ENCODE results near the gene CHRNB4.

CHRNB4 gene

DNA sequence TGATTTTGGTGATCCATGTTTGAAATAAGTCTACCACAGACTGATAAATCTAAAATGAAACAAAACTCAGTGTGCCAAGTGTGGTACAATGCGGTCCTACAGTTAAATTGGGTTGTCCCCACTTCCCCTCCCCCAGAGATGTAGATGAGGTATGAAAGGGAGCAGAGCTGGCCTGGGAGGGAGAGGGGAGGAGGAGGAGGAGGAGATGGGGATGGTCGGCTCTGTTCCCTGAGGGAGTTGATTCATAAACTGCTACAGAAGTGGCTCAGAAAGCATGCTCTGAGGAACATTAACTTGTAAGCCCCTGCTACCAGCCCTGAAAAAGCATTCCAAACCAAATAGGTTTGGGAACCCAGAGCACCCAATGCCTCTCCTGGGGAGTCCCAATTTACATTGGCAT, 28.0 kb upstream of the CHRNB4 start:
- DNase-seq (ENCODE audit: low read depth, low spot score), result no peak

DNA sequence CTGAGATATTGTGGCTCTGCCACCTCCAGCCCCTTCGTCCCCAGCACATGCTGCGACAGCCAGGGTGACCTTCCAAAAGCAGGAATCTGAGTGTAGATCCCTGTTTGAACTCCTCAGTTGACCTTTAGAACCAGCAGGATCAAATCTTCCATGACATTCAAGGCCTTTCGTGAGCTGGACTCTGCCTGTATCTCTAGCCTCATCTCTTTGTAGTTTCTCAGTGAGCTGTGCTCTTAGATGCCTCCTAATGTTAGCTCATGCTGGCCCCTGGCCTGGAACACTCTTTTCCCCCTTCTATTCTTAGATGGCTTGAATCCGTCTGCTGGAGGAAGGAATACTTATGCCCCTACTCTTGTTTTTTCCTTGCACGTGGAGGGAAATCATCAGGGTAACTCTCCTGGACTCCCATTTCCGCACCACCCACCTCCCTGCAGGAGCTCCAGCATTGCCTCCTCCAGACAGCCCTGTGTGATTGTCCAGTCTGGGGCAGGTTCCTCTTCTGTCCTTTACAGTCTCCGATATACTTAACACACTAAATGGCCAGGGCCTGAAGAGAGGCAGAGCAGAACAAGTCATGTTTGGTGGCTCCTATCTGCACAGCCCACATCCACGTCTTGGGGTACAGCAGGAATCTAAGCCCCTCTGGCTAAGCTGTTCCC, 26.7 kb upstream of the CHRNB4 start:
- no peak for DNase-seq (ENCODE audit: low read depth, low spot score)

DNA sequence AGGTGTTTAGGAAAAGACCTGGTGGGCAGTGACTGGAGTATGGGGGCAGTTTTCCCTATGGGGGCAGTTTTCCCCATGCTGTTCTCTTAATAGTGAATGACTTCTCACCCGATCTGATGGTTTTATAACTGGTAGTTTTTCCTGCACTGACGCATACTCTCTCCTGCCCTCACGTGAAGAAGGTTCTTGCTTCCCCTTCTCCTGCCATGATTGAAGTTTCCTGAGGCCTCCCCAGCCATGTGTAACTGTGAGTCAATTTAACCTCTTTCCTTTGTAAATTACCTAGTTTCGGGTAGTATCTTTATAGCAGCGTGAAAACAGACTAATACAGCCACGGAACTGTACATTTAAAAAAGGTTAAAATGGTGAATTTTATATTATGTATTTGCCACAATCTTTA, 25.0 kb upstream of the CHRNB4 start:
- no peak for DNase-seq (ENCODE audit: low read depth, low spot score)

DNA sequence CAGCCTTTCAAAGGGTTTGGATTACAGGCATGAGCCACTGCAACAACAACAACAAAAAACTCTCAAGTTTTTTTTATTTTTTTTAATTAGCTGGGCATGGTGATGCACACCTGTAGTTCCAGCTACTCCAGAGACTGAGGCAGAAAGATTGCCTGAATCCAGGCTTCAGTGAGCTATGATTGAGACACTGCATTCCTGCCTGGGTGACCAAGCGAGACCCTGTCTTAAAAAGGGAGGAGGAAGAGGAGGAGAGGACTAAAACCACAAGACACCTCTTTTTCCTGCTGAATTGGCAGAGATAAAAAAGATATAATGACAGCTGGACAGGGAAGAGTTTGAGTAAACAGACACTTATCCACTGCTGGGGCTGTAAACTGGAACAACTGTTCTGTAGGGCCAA, 22.7 kb upstream of the CHRNB4 start:
- DNase-seq (ENCODE audit: low read depth, low spot score), result no peak

DNA sequence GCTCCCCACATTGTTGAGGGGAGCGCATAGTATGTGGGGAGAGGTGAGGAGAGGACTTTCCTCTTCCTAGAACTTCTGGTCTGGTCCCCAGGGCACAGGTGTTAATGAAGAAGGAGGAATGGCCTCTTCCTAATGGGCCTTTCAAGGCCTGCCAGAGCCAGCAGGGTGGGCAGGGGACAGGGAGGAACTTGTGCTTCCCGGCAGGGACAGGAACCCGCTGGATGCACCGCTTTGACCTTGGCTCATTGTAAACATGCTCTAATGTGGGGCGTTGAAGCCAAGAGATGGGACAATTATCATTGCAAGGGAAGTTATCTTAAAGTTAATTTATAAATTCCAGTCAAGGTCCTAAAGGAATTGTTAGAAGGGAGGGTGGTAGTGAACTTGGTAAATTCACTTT, 21.0 kb upstream of the CHRNB4 start:
- DNase-seq (ENCODE audit: low read depth, low spot score), result no peak

DNA sequence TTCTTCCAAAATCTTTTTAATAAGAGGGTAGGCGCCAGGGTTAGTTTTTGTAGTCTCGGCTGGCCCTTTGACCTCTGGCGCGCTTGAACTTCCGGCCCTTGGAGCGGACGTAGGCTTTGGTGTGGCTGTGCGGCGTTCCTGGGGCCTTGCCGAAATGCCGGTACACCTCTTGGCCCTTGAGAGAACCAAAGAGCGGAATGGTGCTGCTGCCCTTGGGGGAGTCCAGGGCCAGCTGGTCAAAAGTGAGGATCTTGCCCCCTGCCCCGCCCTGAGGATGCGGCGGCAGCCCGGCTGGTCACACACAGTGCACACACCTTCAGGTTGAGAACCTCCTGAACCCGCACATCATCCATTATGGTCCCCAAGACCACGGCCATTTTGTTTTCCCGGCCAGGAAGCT, 20.0 kb upstream of the CHRNB4 start:
- no peak for DNase-seq (ENCODE audit: low read depth, low spot score)

DNA sequence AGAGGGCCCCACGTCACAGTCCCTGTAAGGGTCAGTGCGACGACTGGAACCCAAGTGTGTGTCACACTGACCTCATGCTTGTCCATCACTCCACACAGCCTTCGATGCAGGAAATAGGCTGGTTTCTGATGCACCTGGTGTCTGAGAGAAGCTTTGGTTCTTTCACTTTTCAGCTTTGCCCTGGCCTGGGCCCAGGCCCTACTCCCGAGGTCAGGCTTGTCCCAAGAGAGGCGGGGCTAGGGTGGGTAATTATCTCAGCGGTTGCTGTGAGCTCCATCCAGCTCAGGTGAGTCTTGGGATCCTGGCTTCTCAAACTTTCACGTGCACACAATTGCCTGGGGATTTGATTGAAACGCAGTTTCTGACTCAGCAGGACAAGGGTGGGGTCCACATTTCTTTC, 19.6 kb upstream of the CHRNB4 start:
- DNase-seq (ENCODE audit: low read depth, low spot score), result no peak

DNA sequence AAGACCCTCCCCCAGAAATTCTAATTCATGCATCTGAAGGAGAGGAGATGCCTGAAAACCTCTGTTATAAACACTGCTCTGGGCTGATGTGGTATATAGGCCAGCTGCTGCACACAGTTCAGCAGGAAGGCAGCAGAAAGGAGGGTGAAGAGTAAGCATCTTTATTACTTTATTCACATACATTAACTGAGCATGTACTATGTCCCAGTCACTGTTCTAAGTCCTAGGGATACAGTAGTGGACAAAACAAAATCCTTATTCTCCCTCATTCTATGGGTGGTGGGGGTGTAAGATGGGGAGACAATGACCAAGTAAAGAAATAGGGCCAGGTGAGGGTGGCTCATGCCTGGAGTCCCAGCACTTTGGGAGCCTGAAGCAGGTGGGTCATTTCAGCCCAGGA, 17.8 kb upstream of the CHRNB4 start:
- no peak for DNase-seq (ENCODE audit: low read depth, low spot score)

DNA sequence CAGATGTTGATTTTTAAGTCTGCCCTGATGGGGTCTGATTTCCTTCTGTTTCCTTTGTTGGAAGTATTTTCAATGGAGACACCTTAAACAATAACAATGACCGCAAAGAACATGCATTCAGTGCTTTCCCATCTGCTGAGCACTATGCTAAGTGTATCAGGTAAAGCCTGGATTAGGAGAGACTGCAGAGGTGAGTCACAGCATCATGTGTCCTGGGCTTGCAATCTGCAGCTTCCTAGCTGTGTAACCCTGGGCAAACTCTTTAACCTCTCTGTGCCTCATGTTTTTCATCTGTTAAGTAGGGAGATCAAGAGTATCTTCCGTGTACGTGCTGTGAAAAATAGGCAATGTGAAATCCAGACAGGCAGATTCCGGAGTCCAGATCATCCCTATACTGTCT, 13.3 kb upstream of the CHRNB4 start:
- no peak for DNase-seq (ENCODE audit: low read depth, low spot score)

DNA sequence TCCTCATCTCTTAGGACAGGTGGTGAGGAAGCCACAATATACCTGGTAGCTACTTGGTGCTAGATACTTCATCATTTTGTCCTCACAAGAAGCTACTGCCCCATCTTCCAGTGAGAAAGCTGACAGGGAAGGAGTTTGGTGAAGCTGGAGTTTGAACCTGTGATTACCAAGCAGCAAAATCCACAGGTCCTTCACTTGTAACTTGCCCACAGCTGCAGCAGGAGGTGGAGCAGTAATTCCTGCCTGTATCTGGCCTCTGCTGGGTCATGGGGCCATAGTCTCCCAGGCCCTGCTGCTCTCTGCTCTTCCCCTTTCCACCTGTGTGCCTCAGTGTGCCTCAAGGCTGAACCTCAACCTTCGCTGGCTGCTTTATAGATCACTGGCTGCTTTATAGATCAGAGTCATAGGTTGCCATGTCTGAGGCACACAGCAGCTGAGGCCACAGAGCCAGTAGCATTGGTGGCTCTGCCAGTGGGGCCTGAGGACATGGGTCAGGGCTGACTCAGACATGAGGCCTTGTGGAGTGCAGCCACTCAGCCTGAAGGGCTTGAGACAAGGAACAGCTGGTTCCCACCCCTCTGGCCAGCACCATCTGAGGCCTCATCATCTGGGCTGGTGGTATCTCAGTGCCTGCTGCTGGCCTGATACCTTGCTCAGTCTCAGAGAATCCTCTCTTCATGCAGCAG, 11.1 kb upstream of the CHRNB4 start:
- no peak for DNase-seq (ENCODE audit: low read depth, low spot score)

DNA sequence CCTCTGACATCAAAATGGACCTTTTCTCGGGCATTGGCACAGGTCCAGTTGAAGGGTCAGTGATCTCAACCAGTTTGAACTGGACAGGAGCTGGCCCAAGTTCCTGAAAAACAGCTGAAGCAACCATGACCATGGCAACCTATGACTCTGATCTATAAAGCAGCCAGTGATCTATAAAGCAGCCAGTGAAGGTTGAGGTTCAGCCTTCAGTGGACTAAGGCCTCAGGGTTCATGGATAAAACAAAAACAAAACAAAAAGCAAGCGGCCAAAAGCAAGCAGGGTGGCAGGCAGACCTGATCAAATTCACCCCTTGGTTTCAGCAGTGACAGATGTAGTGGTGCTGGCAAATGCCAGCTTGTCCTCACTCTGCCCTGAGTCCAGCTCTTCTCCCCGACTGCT, 10.0 kb upstream of the CHRNB4 start:
- DNase-seq (ENCODE audit: low read depth, low spot score), result no peak

DNA sequence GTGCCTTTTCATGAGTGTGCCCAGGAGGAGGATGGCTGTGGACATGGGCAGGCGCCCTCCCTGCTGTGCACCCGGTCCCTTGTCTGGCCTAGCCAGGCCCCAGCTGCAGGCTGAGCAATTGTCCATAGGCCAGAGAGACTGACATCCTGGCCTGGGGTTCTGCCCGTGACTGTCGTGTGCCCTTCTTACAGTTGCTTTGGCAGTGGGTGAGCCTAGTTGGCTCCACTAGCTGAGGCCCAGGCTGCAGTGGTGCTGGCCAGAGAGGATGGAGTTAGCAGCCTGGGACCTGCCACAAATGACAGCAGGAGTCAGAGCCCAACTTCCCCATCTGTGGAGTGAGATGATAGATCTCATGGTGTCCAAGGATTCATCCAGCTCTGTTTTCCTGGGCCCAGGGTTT, 9.0 kb upstream of the CHRNB4 start:
- no peak for DNase-seq (ENCODE audit: low read depth, low spot score)

DNA sequence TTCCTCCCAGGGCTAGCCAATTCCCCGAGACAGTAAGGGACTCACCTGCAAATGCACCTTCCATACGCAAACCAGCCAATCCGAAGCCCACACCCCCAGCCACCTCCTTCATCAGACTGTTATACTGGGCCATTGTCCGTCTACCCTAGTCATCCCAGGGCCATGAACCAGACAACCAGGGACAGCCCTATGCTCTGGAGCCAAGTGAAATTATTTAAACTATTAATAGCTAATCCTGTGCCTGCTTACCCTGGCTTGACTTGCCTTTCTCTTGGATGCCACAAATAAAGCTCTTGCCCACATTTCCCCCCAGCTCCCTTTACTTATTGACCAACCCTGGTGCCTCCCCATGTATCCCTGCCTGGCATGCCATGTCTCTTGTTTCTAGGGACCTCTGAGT, 4.0 kb upstream of the CHRNB4 start:
- DNase-seq (ENCODE audit: low read depth, low spot score), result no peak

DNA sequence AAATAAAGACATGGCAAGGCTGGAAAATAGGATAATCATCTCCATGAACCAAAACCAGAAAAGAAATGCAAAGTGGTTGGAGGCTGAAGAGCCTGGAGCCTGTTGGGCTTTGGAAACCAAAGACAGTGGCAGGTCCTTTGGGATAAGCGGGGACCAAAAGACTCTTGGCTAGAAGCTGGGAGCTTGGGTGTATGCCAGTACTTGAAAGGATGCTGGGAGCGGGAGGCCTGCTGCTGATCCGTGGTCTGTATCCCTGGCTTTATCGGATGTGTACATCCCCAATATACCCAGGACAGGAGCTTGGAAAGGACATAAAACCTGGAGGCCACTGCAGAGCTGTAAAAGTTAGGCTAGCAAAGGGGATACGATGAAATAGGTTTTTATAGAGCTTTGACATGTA, 1.3 kb upstream of the CHRNB4 start:
- no peak for DNase-seq (ENCODE audit: low read depth, low spot score)

DNA sequence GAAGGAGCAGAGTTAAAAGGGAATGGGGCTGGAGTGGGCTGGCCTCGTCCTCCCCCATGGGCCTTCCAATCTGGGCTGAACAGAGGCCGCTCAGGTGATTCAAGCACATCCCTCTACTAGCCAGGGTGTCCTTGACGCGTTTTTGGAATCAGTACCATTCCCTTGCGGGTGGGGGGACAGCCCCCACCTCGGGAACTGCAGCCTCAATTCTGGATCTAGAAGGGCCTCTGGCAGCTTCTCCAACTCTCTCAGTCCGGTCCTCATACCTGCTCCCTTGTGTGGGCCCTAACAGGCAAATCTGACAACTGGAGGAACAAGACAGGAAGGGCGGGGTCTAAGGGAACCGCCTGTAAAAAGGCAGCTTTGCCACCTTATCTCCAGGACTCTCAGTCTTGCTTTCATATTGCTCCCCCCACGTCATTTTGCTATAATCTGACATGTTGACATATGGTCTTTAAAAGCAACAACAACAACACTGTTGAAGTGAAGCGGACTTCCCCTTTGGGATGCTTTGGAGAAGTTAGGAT, 802 bp upstream of the CHRNB4 start:
- no peak for DNase-seq (ENCODE audit: low read depth, low spot score)

DNA sequence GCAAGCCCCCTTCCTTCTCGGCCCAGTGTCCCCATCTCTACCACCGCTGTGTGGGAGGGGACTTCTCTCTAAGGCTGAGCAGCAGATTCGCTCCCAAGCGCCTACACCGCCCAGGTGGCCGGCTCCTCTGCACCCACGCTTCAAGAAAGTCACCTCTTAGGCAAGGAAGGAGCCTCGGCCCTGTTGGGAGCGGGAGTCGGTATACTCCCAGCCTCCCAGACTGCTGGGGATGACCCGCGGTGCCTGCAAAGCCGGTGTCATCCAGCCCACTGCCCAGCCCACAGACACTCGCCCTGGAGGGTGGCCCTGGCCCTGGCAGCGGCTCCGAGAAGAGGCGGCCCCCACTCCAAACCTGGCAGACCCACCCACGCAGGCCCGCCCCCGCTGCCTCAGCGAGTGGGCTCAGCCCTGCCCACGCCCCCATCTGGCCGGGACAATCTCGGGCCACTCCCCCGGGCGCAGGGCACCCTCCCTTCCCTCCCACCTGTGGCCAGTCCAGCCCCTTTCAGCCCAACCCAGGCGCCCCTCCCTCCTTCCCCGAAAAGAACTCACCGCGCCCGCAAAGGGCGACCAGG, 396 bp downstream of the CHRNB4 start:
- no peak for DNase-seq (ENCODE audit: low read depth, low spot score)

DNA sequence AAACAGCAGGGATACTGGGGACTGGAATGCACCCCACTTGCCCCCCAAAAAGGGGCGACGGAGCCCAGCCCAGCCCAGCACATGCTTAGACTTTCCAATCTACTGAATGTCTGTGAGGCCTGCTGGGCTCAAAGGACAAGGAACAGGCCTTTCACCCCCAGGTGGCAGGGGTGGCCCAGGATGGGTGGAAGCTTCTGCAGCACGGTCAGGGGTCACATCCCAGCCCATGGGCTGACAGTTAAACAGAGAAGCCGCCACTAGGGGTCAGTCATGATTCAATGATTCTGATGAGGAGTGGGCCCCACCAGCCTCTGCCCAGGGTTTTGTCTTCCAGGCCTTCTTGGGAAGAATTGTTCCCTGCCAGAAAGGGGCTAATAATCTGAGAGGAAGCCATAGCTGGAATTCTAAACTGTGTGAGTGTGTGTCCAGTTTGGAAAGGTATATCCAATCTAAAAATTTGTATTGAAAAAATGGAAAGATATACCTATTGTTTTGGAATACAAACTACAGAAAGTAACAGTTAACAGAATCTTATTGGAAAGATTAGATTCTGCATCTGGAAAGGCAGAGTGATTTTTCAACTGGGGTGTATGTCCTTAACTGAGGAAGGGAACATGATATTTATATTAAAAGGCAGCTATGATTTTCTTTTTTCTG, 2.2 kb downstream of the CHRNB4 start:
- peak; percentile 15 for DNase-seq (ENCODE audit: low read depth, low spot score)

DNA sequence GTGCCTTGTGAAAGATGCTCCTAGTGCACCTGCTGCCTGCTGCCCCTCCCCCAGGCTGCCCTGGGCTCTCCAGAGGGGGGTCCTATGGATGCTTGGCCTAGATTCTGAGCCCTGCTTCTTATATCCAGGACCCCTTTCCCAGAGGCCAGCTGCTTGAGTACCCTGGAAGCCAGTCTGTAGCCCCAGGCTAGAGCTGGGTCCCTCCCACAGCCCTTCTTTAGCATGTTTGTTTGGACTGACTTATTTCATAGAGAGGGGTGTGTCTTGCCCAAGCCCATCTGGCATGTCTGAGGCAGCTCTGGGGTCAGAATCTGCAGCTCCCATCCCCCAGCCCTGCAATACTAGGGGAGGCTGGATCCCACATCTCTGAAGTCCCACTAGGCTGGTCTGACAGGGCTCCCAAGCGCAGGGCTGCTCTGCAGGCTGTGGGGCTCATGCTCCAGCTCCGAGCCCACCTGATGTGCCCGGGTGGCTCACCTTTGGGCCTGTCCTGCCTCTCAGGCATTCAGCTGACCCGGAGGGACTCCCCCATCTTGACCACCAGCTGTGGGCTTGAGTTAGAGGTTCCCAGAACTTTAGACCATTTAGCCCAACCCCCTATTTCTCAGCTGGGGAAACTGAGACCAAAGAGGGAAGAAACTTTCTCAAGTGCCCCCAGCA, 3.1 kb downstream of the CHRNB4 start:
- DNase-seq (ENCODE audit: low read depth, low spot score), result no peak

DNA sequence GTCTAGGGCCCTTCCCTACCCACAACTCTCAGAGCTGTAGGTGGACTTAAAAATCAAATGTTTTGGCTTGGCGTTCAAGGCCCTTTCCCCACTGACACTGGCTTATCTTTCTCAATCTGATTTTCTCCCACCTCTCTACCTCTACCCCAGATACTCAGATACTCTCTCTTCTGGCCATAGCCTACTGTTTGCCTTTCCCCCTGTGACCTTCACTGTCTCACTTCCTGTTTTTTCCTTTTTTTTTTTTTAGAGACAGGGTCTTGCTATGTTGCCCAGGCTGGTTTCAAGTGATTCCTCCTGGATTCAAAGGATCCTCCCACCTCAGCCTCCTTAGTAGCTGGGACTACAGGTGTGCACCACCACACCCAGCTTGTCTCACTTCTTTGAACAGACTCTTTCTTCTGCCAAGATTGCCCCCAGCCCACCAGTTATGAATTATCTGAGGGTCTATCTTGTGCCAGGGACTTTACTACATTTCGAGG, 4.6 kb downstream of the CHRNB4 start:
- no peak for DNase-seq (ENCODE audit: low read depth, low spot score)

DNA sequence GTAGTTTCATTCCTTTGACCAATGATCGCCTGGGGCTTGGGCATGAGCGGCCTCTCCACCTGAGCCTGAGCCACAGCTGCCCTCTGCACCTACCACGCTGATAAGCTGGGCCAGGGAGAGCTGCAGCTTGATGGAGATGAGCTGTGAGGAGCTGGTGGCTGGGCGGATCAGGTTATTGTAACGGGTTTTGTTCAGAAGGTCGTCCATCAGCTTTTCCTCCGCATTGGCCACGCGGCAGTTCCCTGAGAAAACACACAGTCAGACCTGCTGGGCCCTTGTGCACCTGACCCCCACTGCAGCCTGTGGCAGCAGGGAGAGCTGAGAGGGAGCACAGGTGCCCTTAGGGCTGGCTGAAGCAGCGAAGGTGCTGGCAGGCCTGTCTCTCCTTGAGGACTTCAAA, 5.7 kb downstream of the CHRNB4 start:
- DNase-seq (ENCODE audit: low read depth, low spot score), result no peak

DNA sequence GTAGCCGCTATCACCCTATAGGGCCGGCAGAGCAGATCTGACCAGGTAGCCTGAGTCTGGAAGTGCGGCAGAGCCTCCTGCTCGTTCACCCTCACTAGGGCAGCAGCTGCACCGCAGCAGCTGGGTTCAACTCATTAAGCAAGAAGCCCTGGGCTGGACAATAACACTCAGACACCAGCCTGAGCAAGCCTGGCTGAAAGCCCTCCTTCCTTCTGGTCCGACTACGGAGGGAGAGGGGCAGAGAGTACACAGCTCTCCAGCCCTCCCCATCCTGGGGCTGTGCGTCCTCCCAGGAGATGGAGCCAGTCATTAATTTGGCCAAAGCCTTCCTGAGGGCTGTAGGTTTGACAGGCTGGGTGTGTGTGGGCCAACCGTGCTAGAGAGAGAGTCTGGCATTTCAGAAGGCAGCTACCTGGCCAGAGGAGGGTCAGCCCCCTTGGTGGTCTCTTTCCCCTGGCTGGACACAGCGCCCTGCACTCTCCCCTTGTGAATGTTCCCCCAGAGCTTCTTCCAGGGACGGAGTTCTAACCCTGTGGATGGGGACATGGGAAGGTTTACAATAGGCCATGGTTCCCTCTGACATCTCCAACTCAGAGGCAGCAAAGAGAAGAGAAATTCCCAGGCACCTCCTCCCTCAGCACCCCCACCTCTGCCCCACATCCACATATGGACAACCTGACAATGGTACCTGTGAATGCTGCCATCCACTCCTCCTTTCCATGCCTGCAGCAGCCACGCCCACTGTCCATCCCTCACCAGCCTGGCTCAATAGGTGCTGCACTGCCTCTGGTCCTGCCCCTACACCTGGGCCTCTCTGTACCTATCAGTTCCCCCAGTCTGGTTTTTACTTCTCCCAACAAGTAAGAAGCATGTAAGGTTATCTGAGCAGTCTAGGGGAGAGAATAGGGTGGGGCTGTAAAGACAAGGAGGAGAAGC, 6.5 kb downstream of the CHRNB4 start:
- no peak for DNase-seq (ENCODE audit: low read depth, low spot score)
